Tibial nerve (tissue), 4 donors: ENCODE results near the gene CCDC70.
A peak's percentile ranks its signal among the peaks of the same experiment; 100 is the strongest.

ENCODE experiments used
- CTCF ChIP-seq, 5 experiments: fragments of 200-600 bp in 3 of 5; fragments of 450-650 bp in 2 of 5; sonication (generic) in 3 of 5; IDR thresholded peaks; one replicate each; pipeline ENCODE4 v1.5.1; 2016 to 2019; ENCODE audit warnings: antibody characterized with exemption in 5 of 5, mild to moderate bottlenecking in 3 of 5, moderate library complexity in 2 of 5
- EP300 ChIP-seq, 2 donors: sonication (generic); formaldehyde crosslinking; IDR thresholded peaks; one replicate each; pipeline ENCODE4 v1.6.1; 2017; ENCODE audit warnings: antibody characterized with exemption in 2 of 2, mild to moderate bottlenecking in 1 of 2
- POLR2A ChIP-seq, 2 donors: fragments of 450-650 bp; IDR thresholded peaks; one replicate each; pipeline ENCODE4 v1.6.1; 2017; ENCODE audit warnings: antibody characterized with exemption in 2 of 2, mild to moderate bottlenecking in 2 of 2, moderate library complexity in 2 of 2

DNA sequence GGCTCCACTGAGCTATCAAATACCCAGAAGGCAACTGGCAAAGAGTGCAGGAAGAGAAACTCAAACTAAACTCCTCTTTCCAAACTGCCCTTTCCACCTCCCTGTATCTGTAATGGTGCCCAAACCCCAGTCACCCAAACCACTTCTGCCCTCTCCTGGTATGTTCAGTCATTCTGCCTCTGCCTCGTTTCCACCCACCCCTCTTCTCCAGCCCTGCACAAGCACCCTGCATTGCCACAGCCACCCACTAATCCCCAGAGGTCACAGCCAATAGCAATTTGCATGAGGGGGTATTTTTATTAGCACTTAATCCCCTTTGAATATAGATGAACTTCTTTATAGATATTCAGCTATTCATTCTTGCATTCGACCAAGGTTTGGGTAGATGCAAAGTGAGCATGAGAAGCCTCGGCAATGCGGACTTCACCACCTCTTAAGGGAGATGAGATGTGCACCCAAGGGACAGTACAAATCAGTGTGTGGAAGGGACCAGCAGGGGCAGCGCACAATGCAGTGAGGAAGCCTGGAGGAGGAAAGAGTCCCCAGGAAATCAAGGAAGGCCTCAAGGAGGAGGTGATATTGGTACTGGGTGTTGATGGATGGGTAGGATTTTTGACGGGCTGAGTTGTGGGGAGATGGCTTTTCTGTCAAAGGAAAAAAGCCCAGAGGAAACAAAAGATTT lies 29.2 kb upstream of the CCDC70 start:
- no peak for TF ChIP-seq POLR2A (IDR thresholded peaks at IDR 0.05)
- TF ChIP-seq EP300 (IDR thresholded peaks at IDR 0.05) = no peak
- peak; percentile 18 to 70 (median 27) for TF ChIP-seq CTCF (IDR thresholded peaks at IDR 0.05)
